Transverse colon (tissue), 3 donors: ENCODE data around the gene MAMDC2.

Experiments
- CTCF ChIP-seq, 5 experiments: fragments of 200-600 bp in 3 of 5; fragments of 450-650 bp in 2 of 5; sonication (generic) in 3 of 5; IDR thresholded peaks; 1 replicate in 2 of 5; 2 replicates in 3 of 5; pipeline ENCODE4 v1.5.1; 2016 to 2017; ENCODE audit warnings: antibody characterized with exemption in 5 of 5, inconsistent platforms in 3 of 5, mild to moderate bottlenecking in 2 of 5, moderate library complexity in 1 of 5
- EP300 ChIP-seq: sonication (generic); formaldehyde crosslinking; IDR thresholded peaks from one replicate; pipeline ENCODE4 v1.6.1; 2017; ENCODE audit warnings: antibody characterized with exemption, low read depth
- POLR2A ChIP-seq: fragments of 450-650 bp; IDR thresholded peaks from one replicate; pipeline ENCODE4 v1.6.1; 2016; ENCODE audit warnings: antibody characterized with exemption, mild to moderate bottlenecking, moderate library complexity

GRCh38 chr9:70107558-70107957 is 63.9 kb downstream of the MAMDC2 start:
- no peak for TF ChIP-seq CTCF (IDR thresholded peaks at IDR 0.05)
- no peak for TF ChIP-seq POLR2A
- no peak for TF ChIP-seq EP300
